GM10266 (cell line): Measurements from ENCODE around the gene NES.

Experiments
- DNase-seq: peaks from one replicate; pipeline ENCODE4 v3.0.0; 2012; ENCODE audit errors: extremely low spot score
- CTCF ChIP-seq: IDR thresholded peaks from 2 replicates; pipeline ENCODE4 v1.5.1; 2012; ENCODE audit warnings: mild to moderate bottlenecking, low read depth; ENCODE audit not compliant: control insufficient read depth, insufficient read depth; ENCODE audit errors: missing control alignments

NES gene

GRCh38 chr1:156693848-156694689 is 16.9 kb upstream of the NES start:
- no peak for DNase-seq
- TF ChIP-seq CTCF: no peak

GRCh38 chr1:156692925-156693847 is 16.0 kb upstream of the NES start:
- no peak for TF ChIP-seq CTCF
- DNase-seq: no peak

GRCh38 chr1:156692441-156692924 is 15.3 kb upstream of the NES start:
- no peak for TF ChIP-seq CTCF
- no peak for DNase-seq

GRCh38 chr1:156691665-156692440 is 14.6 kb upstream of the NES start:
- TF ChIP-seq CTCF: no peak
- no peak for DNase-seq

GRCh38 chr1:156691191-156691590 is 14.0 kb upstream of the NES start:
- TF ChIP-seq CTCF: no peak
- DNase-seq: no peak

GRCh38 chr1:156690675-156691036 is 13.4 kb upstream of the NES start:
- DNase-seq: no peak
- no peak for TF ChIP-seq CTCF
